Measurements from ENCODE around the gene TNFAIP8. TPM values are rescaled to one million over a fixed set of nuclear protein-coding genes. Genes with fewer than 3 reads are reported as not detected.

The TNFAIP8 gene
- total RNA-seq, 4 donors from 2014 or later, result 20.2 to 26.2 (median 22.5) TPM

- H3K4me1 ChIP-seq, result peaks cover 10 to 30% (median 26%) of the 10 kb centered on the region in 4 donors
- WGBS, result 73% methylated on average over 2 of the region's 2 CpGs
- H3K27me3 ChIP-seq, result no peaks in the 10 kb centered on the region
- no peaks in the 10 kb centered on the region for H3K9me3 ChIP-seq
- intact Hi-C loops (cut with DNase I), result no loop called here
- DNase-seq (ENCODE audit: extremely low spot score), result no peak
- no peaks in the 10 kb centered on the region for H3K36me3 ChIP-seq
- no peak overlapping the region for H3K4me3 ChIP-seq
- H3K27ac ChIP-seq (replicated peaks in 1 of 4), result no peak overlapping the region
- TF ChIP-seq POLR2AphosphoS5 (IDR thresholded peaks at IDR 0.05) (no peak), CTCF (IDR thresholded peaks at IDR 0.05) (no peak), EP300 (IDR thresholded peaks at IDR 0.05) (no peak), POLR2A (IDR thresholded peaks at IDR 0.05; ENCODE audit: low read depth) (no peak)
Measured at GRCh38 chr5:119353213-119353612, 2.6 kb upstream of the TNFAIP8 start.

GRCh38 chr5:119353686-119354366 lies 2.0 kb upstream of the TNFAIP8 start:
- Histone ChIP-seq H3K4me3 (no peak overlapping the region), H3K27ac (replicated peaks in 1 of 4) (no peak overlapping the region), H3K27me3 (no peaks in the 10 kb centered on the region), H3K9me3 (no peaks in the 10 kb centered on the region), H3K4me1 (peaks cover 10 to 37% (median 32%) of the 10 kb centered on the region in 4 donors), H3K36me3 (no peaks in the 10 kb centered on the region)
- DNase-seq (ENCODE audit: extremely low spot score), result no peak
- intact Hi-C loops (cut with DNase I), result no loop called here
- TF ChIP-seq EP300 (IDR thresholded peaks at IDR 0.05) (no peak), POLR2A (IDR thresholded peaks at IDR 0.05; ENCODE audit: low read depth) (no peak), POLR2AphosphoS5 (IDR thresholded peaks at IDR 0.05) (no peak), CTCF (IDR thresholded peaks at IDR 0.05) (no peak)
- 82% methylated on average over 5 of the region's 5 CpGs for WGBS

GRCh38 chr5:119354537-119355243 lies 1.1 kb upstream of the TNFAIP8 start:
- H3K4me3 ChIP-seq, result peak overlapping the region; percentile 59 to 82 (median 74)
- no peaks in the 10 kb centered on the region for H3K36me3 ChIP-seq
- TF ChIP-seq POLR2AphosphoS5 (IDR thresholded peaks at IDR 0.05), result no peak
- no peak for TF ChIP-seq CTCF (IDR thresholded peaks at IDR 0.05)
- no peak for TF ChIP-seq EP300 (IDR thresholded peaks at IDR 0.05)
- TF ChIP-seq POLR2A (IDR thresholded peaks at IDR 0.05; ENCODE audit: low read depth), result no peak
- intact Hi-C loops (cut with DNase I), result loop anchor here (5.0 kb wide), 2 partner anchors 43 to 58 kb away; no protein-coding TSS in a partner anchor
- no peak for DNase-seq (ENCODE audit: extremely low spot score)
- 94% methylated on average over 9 of the region's 10 CpGs for WGBS
- no peaks in the 10 kb centered on the region for H3K9me3 ChIP-seq
- H3K4me1 ChIP-seq, result peaks cover 15 to 45% (median 40%) of the 10 kb centered on the region in 4 donors
- no peaks in the 10 kb centered on the region for H3K27me3 ChIP-seq
- peak overlapping the region; percentile 76 to 89 (median 82) for H3K27ac ChIP-seq (replicated peaks in 1 of 4)

GRCh38 chr5:119355244-119355638 lies 578 bp upstream of the TNFAIP8 start:
- TF ChIP-seq POLR2AphosphoS5 (IDR thresholded peaks at IDR 0.05) (no peak), POLR2A (IDR thresholded peaks at IDR 0.05; ENCODE audit: low read depth) (no peak), EP300 (IDR thresholded peaks at IDR 0.05) (no peak), CTCF (IDR thresholded peaks at IDR 0.05) (no peak)
- peak overlapping the region; percentile 59 to 82 (median 74) for H3K4me3 ChIP-seq
- H3K27me3 ChIP-seq, result no peaks in the 10 kb centered on the region
- WGBS, result 73% methylated on average over 11 of the region's 12 CpGs
- H3K27ac ChIP-seq (replicated peaks in 1 of 4), result peak overlapping the region; percentile 76 to 89 (median 82)
- intact Hi-C loops (cut with DNase I), result loop anchor here (5.0 kb wide), 2 partner anchors 42 to 57 kb away; no protein-coding TSS in a partner anchor
- DNase-seq (ENCODE audit: extremely low spot score), result no peak
- no peaks in the 10 kb centered on the region for H3K9me3 ChIP-seq
- peaks cover 15 to 51% (median 46%) of the 10 kb centered on the region in 4 donors for H3K4me1 ChIP-seq
- no peaks in the 10 kb centered on the region for H3K36me3 ChIP-seq

Measured in esophagus muscularis mucosa (tissue), 4 donors.